HG03066 (cell line): ENCODE measurements around the gene BRINP3.
"Not testable (repeated sequence)": the region's sequence is repeated elsewhere in the genome, so short reads cannot be mapped to it uniquely, and the experiment has no call there.

Experiments
- ATAC-seq: cut with Tn5 transposase; IDR thresholded peaks from one replicate; pipeline ENCODE4 v1.9.1; 2021; ENCODE audit warnings: low read depth; ENCODE audit not compliant: unreplicated experiment

Gene BRINP3

DNA sequence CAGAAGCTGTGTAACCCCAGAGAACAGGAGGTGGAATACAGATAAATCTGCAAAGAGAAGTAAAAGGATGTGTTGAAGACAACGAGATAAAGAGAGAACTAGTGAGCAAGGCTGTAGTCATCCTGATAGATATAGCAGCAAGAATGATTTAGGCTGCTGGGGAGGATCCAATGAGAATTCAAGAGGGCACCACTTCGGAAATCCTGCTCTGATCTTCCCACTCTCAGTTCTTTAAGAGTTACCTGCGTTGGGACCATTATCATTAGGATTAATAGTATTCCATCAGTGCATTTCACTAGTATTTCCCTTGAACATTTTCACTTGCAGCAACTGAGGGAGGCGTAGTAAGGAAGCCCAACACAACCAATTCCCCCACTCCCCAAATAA lies at the start of gene BRINP3:
TSS of gene BRINP3 (minus strand) at position 103 of the 387 bp plus-strand sequence.
- ATAC-seq = no peak

GRCh38 chr1:190511554-190511953 lies 33.9 kb upstream of the BRINP3 start:
- ATAC-seq = no peak

DNA sequence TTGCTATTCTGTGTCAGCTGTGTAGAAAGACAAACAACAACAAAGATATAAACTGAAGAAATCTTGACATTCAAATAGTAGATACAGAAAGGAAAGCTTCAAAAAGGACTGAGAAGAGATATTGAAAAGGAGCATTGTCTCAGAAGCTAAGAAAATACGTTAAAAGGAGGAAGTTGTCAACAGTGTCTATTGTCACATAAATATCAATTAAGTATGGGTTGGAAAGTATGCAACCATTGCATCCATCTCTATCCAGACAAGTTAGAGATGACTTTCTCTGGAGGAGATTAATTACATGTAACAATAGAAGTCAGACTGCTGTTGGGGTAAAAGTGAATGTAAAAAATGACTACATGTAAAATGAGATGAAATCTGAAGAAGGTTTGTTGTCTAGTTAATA lies 29.7 kb upstream of the BRINP3 start:
- ATAC-seq = no peak

- ATAC-seq = not testable (repeated sequence)
Observed at GRCh38 chr1:190504539-190504938, 26.9 kb upstream of the BRINP3 start.

DNA sequence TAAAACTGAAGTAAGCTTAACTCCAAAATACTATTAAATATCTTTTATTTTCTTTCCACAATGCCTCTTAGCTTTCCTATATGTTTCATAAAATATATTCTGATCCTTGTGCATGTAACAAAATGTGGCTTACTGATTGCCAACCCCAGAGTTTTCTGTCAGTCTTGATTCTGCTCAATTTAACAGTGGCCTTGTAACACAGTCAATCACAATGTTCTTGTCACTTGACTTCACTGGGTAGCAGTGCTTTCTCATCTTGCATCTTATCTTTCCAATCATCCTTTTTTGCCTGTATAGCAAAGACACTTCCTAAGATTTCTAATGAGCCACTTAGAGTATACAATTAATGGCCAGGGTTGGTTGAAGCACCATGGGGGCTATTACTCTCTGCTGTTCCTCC lies 19.9 kb upstream of the BRINP3 start:
- ATAC-seq = no peak

DNA sequence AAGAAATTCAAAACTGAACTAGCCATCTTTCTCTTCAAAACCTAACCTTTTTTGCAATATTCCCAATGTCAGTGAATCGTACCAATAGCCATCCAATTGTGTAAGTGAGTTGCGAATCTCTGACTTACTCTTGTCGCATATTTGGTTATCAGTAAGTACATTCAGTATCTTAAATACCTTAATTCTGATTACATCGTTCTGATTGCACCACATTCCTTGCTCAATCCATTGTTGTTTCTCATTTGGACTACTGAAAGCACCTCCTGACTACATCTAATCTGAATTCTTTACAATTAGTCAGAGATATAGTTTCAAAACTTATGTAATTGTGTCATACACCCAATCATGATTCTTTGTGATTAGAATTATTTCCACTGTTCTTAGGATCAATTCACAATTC lies 16.8 kb upstream of the BRINP3 start:
- ATAC-seq = no peak

GRCh38 chr1:190491404-190491803 lies 13.7 kb upstream of the BRINP3 start:
- no peak for ATAC-seq

- ATAC-seq = no peak
Observed at GRCh38 chr1:190484045-190484444, 6.4 kb upstream of the BRINP3 start.

DNA sequence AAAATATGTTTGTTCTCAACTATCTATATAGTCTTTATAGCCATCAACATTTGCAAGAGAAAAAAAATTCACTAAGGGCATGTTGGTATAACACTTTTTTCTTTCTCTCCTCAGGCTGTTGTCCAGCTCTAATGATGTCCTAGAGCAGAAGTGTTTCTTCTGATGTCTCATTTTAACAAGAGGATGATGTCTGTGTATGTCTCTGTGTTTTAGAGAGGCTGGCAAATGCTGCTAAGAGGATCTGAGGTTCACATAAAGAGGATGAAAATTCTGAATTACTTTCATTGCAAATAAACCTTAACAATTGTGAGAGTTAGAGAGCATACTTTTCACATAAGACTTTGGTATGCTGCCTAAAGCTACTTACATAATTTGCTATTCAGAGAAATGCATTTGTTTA lies 2.6 kb upstream of the BRINP3 start:
- no peak for ATAC-seq

GRCh38 chr1:190479516-190479915 lies 1.9 kb upstream of the BRINP3 start:
- no peak for ATAC-seq

DNA sequence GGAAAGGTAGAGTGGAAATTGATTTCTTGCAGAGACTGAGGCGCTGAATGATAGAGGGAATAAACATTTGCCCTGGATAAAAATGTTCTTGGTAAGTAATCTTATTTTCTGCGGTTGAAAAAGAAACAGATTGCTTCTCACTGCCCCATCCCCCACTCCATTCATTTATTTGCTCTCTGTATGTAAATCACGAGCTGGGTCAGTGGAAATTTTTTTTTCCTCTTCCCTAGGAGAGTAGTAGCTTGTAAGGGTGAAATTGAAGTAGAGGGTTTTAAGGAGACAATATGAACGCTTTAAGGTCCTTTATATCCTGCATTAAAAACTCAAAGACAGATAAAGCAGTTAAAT lies 1.4 kb upstream of the BRINP3 start:
- ATAC-seq = no peak

GRCh38 chr1:190478149-190479049 lies 735 bp upstream of the BRINP3 start:
- no peak for ATAC-seq

DNA sequence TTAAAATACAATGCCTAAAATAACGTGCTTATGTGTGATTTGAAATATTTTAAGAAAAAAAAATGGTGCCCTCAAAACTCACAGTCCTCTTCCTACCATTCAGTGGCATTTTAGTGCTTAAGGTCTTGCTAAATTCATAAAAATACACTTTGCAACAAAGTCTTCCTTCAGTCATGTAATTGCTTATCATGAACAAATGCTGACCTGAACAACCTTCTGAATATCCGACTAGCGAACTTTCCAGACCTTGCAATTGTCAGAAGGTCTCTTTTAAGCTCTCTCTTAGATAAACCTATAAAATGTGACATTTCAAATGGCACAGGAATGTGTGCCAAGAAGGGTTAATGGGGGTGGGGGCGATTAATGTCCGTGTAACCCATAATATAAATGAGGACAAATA lies 858 bp downstream of the BRINP3 start:
- ATAC-seq = no peak

DNA sequence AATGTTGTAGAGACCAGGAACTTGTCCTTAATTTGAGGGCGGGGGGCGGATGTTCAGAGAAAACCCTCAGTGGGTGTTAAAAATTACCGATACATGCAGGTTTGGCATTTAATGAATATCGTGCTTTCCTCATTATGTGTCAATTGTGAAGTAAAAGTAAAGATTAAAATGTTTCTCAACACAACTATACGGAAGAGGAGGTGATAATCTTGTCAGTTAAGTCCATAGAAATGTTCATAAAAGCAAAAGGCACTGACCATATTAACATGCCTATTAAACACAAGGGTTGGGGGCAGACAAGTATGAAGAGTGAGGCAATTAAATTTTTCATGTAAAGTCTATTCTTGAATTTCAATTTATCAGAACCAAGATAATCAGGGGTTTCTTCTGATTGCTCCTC lies 1.3 kb downstream of the BRINP3 start:
- no peak for ATAC-seq

- no peak for ATAC-seq
Observed at GRCh38 chr1:190475421-190476141, 2.1 kb downstream of the BRINP3 start.

GRCh38 chr1:190474650-190475211 lies 2.9 kb downstream of the BRINP3 start:
- ATAC-seq = no peak

DNA sequence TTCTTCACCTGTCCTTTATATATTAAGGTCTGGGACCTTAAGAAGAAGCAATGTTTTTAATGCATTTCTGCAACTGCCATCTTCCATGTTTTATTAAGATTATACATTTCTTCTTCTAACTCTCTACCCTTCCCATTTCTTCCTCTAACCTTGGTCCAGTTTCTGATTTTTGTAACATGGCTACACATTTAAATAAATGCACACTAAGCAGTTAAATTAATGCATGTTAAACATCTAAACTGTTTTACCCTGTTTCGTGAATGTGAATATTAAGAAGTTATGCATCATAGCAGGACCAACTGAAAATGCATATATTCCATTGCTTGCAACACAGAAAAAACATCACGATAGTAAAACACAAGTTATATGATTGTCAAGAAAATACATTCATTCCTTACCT lies 3.7 kb downstream of the BRINP3 start:
- no peak for ATAC-seq

- no peak for ATAC-seq
Observed at GRCh38 chr1:190472494-190472893, 5.2 kb downstream of the BRINP3 start.

DNA sequence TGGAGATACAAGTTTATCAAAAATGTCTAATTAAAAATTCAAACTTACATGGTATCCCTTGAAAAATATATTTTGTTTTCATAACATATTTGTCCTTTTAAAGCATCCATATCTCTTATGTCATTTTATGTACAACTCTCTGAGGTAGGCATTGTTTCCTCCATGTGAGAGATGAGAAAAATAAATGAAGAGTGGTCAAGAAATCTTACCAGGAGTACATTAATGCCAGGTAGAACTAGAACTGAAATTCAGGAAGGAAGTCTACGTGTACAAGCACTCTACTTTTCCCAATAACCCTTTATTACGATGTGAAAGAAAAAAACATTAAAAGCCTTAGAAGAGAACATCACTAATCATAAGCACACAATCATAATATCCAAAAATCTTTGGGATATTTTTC lies 5.6 kb downstream of the BRINP3 start:
- ATAC-seq = no peak

DNA sequence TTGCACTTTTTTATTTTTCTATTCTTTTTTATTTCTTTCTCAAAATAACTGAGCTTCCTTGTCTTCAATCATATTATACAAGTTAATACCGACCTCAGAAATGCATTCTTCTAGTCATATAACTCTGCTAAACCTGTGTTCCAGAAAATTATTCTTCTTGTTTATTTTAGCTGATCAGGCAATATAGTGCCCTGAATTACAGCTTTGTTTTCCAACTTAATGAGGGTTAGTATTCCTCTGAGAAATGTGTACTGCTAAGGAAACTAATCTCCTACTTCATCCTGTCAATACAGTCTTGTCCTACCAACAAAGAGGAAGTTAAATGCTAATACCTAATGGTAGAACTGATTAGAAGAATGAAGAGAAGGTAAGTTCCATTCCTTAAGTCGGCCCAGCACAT lies 13.0 kb downstream of the BRINP3 start:
- no peak for ATAC-seq

GRCh38 chr1:190456129-190456528 lies 21.5 kb downstream of the BRINP3 start:
- no peak for ATAC-seq

GRCh38 chr1:190455631-190456030 lies 22.0 kb downstream of the BRINP3 start:
- ATAC-seq = no peak
